ENCODE data around the gene NR2F2. TPM values are rescaled to one million over a fixed set of nuclear protein-coding genes. Genes with fewer than 3 reads are reported as not detected.

NR2F2 gene
- 7.0 and 16.0 TPM in 2 replicates for total RNA-seq (2014; rRNA removed; shearing (Covaris generic); ENCODE audit: low replicate concordance)

- peak; percentile 97 for DNase-seq (ENCODE audit: low read depth)
- in situ Hi-C loops (cut with HindIII; ENCODE audit: low pct_unique_long_range_greater_than_20kb, low sequenced_read_pairs): loop anchor here (25.0 kb wide), 1 partner anchor 907 kb away; no protein-coding TSS in a partner anchor
These were observed at the start of gene NR2F2 for GRCh38 chr15:96330450-96331143. Gene NR2F2, plus strand, starts transcription at chr15:96330700. Its CDS starts 1,406 bp downstream, at chr15:96332106.

GRCh38 chr15:96285305-96285704 is 45.2 kb upstream of the NR2F2 start:
- in situ Hi-C loops (cut with HindIII; ENCODE audit: low pct_unique_long_range_greater_than_20kb, low sequenced_read_pairs): no loop called here
- DNase-seq (ENCODE audit: low read depth): no peak

- in situ Hi-C loops (cut with HindIII; ENCODE audit: low pct_unique_long_range_greater_than_20kb, low sequenced_read_pairs): no loop called here
These were observed 44.7 kb upstream of the NR2F2 start for GRCh38 chr15:96285729-96286254.

GRCh38 chr15:96290679-96291078 is 39.8 kb upstream of the NR2F2 start:
- in situ Hi-C loops (cut with HindIII; ENCODE audit: low pct_unique_long_range_greater_than_20kb, low sequenced_read_pairs): no loop called here
- DNase-seq (ENCODE audit: low read depth): no peak

More at GRCh38 chr15:96285729-96286254, 44.7 kb upstream of the NR2F2 start:
- no peak for DNase-seq (ENCODE audit: low read depth)

- in situ Hi-C loops (cut with HindIII; ENCODE audit: low pct_unique_long_range_greater_than_20kb, low sequenced_read_pairs): no loop called here
- no peak for DNase-seq (ENCODE audit: low read depth)
These were observed 37.9 kb upstream of the NR2F2 start for GRCh38 chr15:96292635-96293034.

GRCh38 chr15:96293441-96293840 is 37.1 kb upstream of the NR2F2 start:
- DNase-seq (ENCODE audit: low read depth): peak; percentile 16
- in situ Hi-C loops (cut with HindIII; ENCODE audit: low pct_unique_long_range_greater_than_20kb, low sequenced_read_pairs): no loop called here

GRCh38 chr15:96294766-96295165 is 35.7 kb upstream of the NR2F2 start:
- DNase-seq (ENCODE audit: low read depth): no peak
- in situ Hi-C loops (cut with HindIII; ENCODE audit: low pct_unique_long_range_greater_than_20kb, low sequenced_read_pairs): no loop called here

- DNase-seq (ENCODE audit: low read depth): no peak
- in situ Hi-C loops (cut with HindIII; ENCODE audit: low pct_unique_long_range_greater_than_20kb, low sequenced_read_pairs): no loop called here
These were observed 34.2 kb upstream of the NR2F2 start for GRCh38 chr15:96296264-96296663.

GRCh38 chr15:96297783-96298182 is 32.7 kb upstream of the NR2F2 start:
- no peak for DNase-seq (ENCODE audit: low read depth)
- in situ Hi-C loops (cut with HindIII; ENCODE audit: low pct_unique_long_range_greater_than_20kb, low sequenced_read_pairs): no loop called here

GRCh38 chr15:96298217-96298616 is 32.3 kb upstream of the NR2F2 start:
- no peak for DNase-seq (ENCODE audit: low read depth)
- in situ Hi-C loops (cut with HindIII; ENCODE audit: low pct_unique_long_range_greater_than_20kb, low sequenced_read_pairs): no loop called here

GRCh38 chr15:96300836-96301235 is 29.7 kb upstream of the NR2F2 start:
- DNase-seq (ENCODE audit: low read depth): no peak
- in situ Hi-C loops (cut with HindIII; ENCODE audit: low pct_unique_long_range_greater_than_20kb, low sequenced_read_pairs): no loop called here

- in situ Hi-C loops (cut with HindIII; ENCODE audit: low pct_unique_long_range_greater_than_20kb, low sequenced_read_pairs): no loop called here
These were observed 26.9 kb upstream of the NR2F2 start for GRCh38 chr15:96303503-96304056.

GRCh38 chr15:96304839-96305238 is 25.7 kb upstream of the NR2F2 start:
- in situ Hi-C loops (cut with HindIII; ENCODE audit: low pct_unique_long_range_greater_than_20kb, low sequenced_read_pairs): no loop called here
- DNase-seq (ENCODE audit: low read depth): no peak

More at GRCh38 chr15:96303503-96304056, 26.9 kb upstream of the NR2F2 start:
- no peak for DNase-seq (ENCODE audit: low read depth)

GRCh38 chr15:96306321-96306720 is 24.2 kb upstream of the NR2F2 start:
- peak; percentile 36 for DNase-seq (ENCODE audit: low read depth)
- in situ Hi-C loops (cut with HindIII; ENCODE audit: low pct_unique_long_range_greater_than_20kb, low sequenced_read_pairs): no loop called here

GRCh38 chr15:96307856-96308394 is 22.6 kb upstream of the NR2F2 start:
- in situ Hi-C loops (cut with HindIII; ENCODE audit: low pct_unique_long_range_greater_than_20kb, low sequenced_read_pairs): no loop called here
- no peak for DNase-seq (ENCODE audit: low read depth)

GRCh38 chr15:96309143-96309660 is 21.3 kb upstream of the NR2F2 start:
- in situ Hi-C loops (cut with HindIII; ENCODE audit: low pct_unique_long_range_greater_than_20kb, low sequenced_read_pairs): no loop called here
- DNase-seq (ENCODE audit: low read depth): no peak

- DNase-seq (ENCODE audit: low read depth): no peak
- in situ Hi-C loops (cut with HindIII; ENCODE audit: low pct_unique_long_range_greater_than_20kb, low sequenced_read_pairs): no loop called here
These were observed 19.1 kb upstream of the NR2F2 start for GRCh38 chr15:96311256-96311955.

- no peak for DNase-seq (ENCODE audit: low read depth)
These were observed 18.6 kb upstream of the NR2F2 start for GRCh38 chr15:96311956-96312294.

More at GRCh38 chr15:96311956-96312294, 18.6 kb upstream of the NR2F2 start:
- in situ Hi-C loops (cut with HindIII; ENCODE audit: low pct_unique_long_range_greater_than_20kb, low sequenced_read_pairs): no loop called here
